ENCODE results near the gene RAB40A. TPM values are rescaled to one million over a fixed set of nuclear protein-coding genes. Genes with fewer than 3 reads are reported as not detected.

RAB40A gene
- total RNA-seq, 1 donor: not detected

GRCh38 chrX:103536071-103536470, 16.8 kb upstream of the RAB40A start:
- Histone ChIP-seq H3K4me3 (ENCODE audit: low read length) (no peak overlapping the region), H3K9me3 (ENCODE audit: low read depth, low read length) (no peaks in the 10 kb centered on the region)

GRCh38 chrX:103535206-103535605, 15.9 kb upstream of the RAB40A start:
- Histone ChIP-seq H3K27me3 (ENCODE audit: insufficient read depth, low read length) (no peaks in the 10 kb centered on the region), H3K4me3 (ENCODE audit: low read length) (no peak overlapping the region), H3K9me3 (ENCODE audit: low read depth, low read length) (no peaks in the 10 kb centered on the region), H3K4me1 (ENCODE audit: insufficient read depth, low read length) (peaks cover 3% of the 10 kb centered on the region)

More at GRCh38 chrX:103536071-103536470, 16.8 kb upstream of the RAB40A start:
- Histone ChIP-seq H3K27me3 (ENCODE audit: insufficient read depth, low read length) (no peaks in the 10 kb centered on the region), H3K4me1 (ENCODE audit: insufficient read depth, low read length) (peaks cover 3% of the 10 kb centered on the region)

DNA sequence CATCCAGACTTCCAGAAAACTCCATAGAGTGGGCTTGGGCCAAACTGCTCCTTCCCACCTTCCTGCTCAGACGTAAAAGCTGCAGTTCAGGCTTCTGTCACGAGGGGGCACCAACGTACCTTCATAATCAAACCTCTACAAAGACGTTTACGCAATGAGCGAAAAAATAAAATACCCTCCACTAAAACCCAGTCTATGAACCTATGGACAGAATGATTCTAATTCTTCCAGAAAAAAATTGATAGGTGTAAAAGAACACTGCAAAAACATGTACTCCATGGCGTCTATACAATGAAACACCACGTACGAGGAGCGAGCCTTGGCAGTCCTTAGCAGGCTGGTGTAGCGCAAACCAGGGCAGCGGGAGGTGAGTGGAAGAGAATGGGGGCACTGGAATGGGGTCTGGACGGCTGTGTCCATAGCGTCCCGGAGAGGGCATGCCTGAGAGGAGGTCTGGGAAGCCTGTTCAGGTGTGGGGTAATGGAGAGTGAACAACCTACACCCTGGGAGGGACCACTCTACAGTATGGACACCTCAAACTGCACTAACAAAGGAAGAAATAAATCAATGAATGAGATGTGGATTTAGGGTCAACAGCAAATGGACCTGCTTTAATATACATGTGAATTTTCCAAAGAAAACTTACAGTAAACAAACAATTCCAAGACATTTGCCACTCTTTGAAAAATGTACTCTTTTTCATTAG, 14.4 kb upstream of the RAB40A start:
- H3K27me3 ChIP-seq (ENCODE audit: insufficient read depth, low read length): no peaks in the 10 kb centered on the region
- H3K4me3 ChIP-seq (ENCODE audit: low read length): no peak overlapping the region
- no peaks in the 10 kb centered on the region for H3K9me3 ChIP-seq (ENCODE audit: low read depth, low read length)
- peaks cover 3% of the 10 kb centered on the region for H3K4me1 ChIP-seq (ENCODE audit: insufficient read depth, low read length)

DNA sequence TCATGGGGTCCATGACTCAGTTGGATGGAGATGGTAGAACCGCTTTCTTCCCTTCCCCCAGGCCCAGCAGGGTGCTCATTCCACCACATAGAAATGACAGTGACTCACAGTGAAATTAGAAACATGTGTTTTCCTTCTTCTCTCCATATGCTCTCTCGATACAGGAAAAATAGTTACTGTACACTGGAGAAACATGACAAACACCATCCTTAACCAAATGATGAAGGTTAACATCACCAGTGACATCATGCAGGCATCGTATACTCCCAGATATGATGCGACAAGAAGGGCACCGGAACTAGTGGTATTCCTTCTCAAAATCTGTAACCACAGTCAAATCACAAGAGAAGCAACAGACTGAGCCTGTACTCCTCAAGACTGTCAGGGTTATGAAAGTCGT, 11.7 kb upstream of the RAB40A start:
- Histone ChIP-seq H3K27me3 (ENCODE audit: insufficient read depth, low read length) (no peaks in the 10 kb centered on the region), H3K9me3 (ENCODE audit: low read depth, low read length) (no peaks in the 10 kb centered on the region), H3K4me3 (ENCODE audit: low read length) (no peak overlapping the region), H3K4me1 (ENCODE audit: insufficient read depth, low read length) (peaks cover 3% of the 10 kb centered on the region)

- Histone ChIP-seq H3K4me1 (ENCODE audit: insufficient read depth, low read length) (peaks cover 3% of the 10 kb centered on the region), H3K9me3 (ENCODE audit: low read depth, low read length) (no peaks in the 10 kb centered on the region), H3K27me3 (ENCODE audit: insufficient read depth, low read length) (no peaks in the 10 kb centered on the region), H3K4me3 (ENCODE audit: low read length) (no peak overlapping the region)
Measured at GRCh38 chrX:103530545-103530944, 11.3 kb upstream of the RAB40A start.

DNA sequence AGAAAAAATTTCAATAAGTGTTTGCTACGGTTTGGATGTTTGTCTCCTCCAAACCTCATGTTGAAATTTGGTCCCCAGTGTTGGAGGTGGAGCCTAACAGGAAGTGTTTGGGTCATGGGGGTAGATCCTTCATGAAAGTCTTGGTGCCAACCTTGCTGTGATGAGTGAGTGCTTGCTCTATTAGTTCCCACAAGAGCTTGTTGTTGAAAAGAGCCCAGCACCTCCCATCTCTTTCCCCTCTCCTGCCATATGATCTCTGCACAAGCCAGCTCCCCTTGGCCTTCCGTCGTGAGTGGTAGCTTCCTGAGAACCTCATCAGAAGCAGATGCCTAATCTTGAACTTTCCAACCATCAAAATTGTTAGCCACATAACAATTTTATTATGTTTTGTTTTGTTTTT, 10.3 kb upstream of the RAB40A start:
- no peak overlapping the region for H3K4me3 ChIP-seq (ENCODE audit: low read length)
- H3K9me3 ChIP-seq (ENCODE audit: low read depth, low read length): no peaks in the 10 kb centered on the region
- peaks cover 3% of the 10 kb centered on the region for H3K4me1 ChIP-seq (ENCODE audit: insufficient read depth, low read length)
- no peaks in the 10 kb centered on the region for H3K27me3 ChIP-seq (ENCODE audit: insufficient read depth, low read length)

DNA sequence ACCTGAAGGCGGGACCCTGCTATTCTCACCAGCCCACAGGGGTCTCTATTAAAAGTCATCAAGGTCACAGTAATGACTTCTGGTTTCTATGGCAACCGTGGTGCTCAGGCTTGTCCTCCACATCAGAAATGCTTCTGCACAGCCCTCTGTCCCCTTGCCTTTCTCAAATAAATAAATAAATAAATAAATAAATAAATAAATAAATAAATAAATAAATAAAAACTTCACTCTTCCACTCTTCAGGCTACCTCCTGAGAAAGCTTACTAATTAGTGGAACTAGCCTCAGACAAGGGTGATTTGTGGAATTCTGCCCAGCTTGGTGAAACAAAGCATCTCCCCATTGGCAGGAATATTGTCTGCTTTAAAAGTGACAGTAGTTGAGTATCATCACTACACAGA, 5.5 kb upstream of the RAB40A start:
- no peaks in the 10 kb centered on the region for H3K9me3 ChIP-seq (ENCODE audit: low read depth, low read length)
- H3K4me3 ChIP-seq (ENCODE audit: low read length): no peak overlapping the region
- H3K4me1 ChIP-seq (ENCODE audit: insufficient read depth, low read length): no peaks in the 10 kb centered on the region
- no peaks in the 10 kb centered on the region for H3K27me3 ChIP-seq (ENCODE audit: insufficient read depth, low read length)

- Histone ChIP-seq H3K4me3 (ENCODE audit: low read length) (no peak overlapping the region), H3K4me1 (ENCODE audit: insufficient read depth, low read length) (no peaks in the 10 kb centered on the region)
Measured at GRCh38 chrX:103523605-103524004, 4.3 kb upstream of the RAB40A start.

DNA sequence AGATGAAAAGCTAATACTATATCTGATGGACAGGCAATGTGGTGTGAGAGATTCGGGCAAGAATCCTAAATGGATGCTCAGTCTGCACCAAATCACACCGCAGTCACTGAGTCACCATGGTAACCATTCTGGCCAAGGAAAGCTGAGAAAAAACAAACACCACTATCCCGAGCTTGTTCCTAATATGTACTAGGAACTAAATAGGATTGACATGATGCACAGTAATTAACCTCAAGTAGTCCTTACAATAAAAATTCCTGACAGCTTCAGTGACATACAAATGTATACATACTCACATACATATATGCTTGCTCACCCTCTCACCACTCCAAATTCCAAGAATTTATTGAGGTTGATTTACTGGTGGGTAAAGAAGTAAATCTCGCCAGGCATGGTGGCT, 1.1 kb upstream of the RAB40A start:
- no peaks in the 10 kb centered on the region for H3K4me1 ChIP-seq (ENCODE audit: insufficient read depth, low read length)
- no peak overlapping the region for H3K4me3 ChIP-seq (ENCODE audit: low read length)
- no peaks in the 10 kb centered on the region for H3K9me3 ChIP-seq (ENCODE audit: low read depth, low read length)
- H3K27me3 ChIP-seq (ENCODE audit: insufficient read depth, low read length): no peaks in the 10 kb centered on the region

More at GRCh38 chrX:103523605-103524004, 4.3 kb upstream of the RAB40A start:
- Histone ChIP-seq H3K27me3 (ENCODE audit: insufficient read depth, low read length) (no peaks in the 10 kb centered on the region), H3K9me3 (ENCODE audit: low read depth, low read length) (no peaks in the 10 kb centered on the region)

GRCh38 chrX:103518571-103518970, 718 bp downstream of the RAB40A start:
- Histone ChIP-seq H3K4me3 (ENCODE audit: low read length) (no peak overlapping the region), H3K27me3 (ENCODE audit: insufficient read depth, low read length) (no peaks in the 10 kb centered on the region), H3K4me1 (ENCODE audit: insufficient read depth, low read length) (no peaks in the 10 kb centered on the region), H3K9me3 (ENCODE audit: low read depth, low read length) (no peaks in the 10 kb centered on the region)

GRCh38 chrX:103517246-103517645, 2.0 kb downstream of the RAB40A start:
- Histone ChIP-seq H3K4me3 (ENCODE audit: low read length) (no peak overlapping the region), H3K9me3 (ENCODE audit: low read depth, low read length) (no peaks in the 10 kb centered on the region), H3K4me1 (ENCODE audit: insufficient read depth, low read length) (no peaks in the 10 kb centered on the region), H3K27me3 (ENCODE audit: insufficient read depth, low read length) (no peaks in the 10 kb centered on the region)

GRCh38 chrX:103513476-103514108, 5.7 kb downstream of the RAB40A start:
- Histone ChIP-seq H3K9me3 (ENCODE audit: low read depth, low read length) (no peaks in the 10 kb centered on the region), H3K4me1 (ENCODE audit: insufficient read depth, low read length) (no peaks in the 10 kb centered on the region), H3K27me3 (ENCODE audit: insufficient read depth, low read length) (no peaks in the 10 kb centered on the region), H3K4me3 (ENCODE audit: low read length) (no peak overlapping the region)

- Histone ChIP-seq H3K4me3 (ENCODE audit: low read length) (no peak overlapping the region), H3K9me3 (ENCODE audit: low read depth, low read length) (no peaks in the 10 kb centered on the region), H3K27me3 (ENCODE audit: insufficient read depth, low read length) (no peaks in the 10 kb centered on the region), H3K4me1 (ENCODE audit: insufficient read depth, low read length) (no peaks in the 10 kb centered on the region)
Measured at GRCh38 chrX:103513067-103513466, 6.2 kb downstream of the RAB40A start.

GRCh38 chrX:103510031-103510430, 9.3 kb downstream of the RAB40A start:
- no peaks in the 10 kb centered on the region for H3K9me3 ChIP-seq (ENCODE audit: low read depth, low read length)
- no peaks in the 10 kb centered on the region for H3K27me3 ChIP-seq (ENCODE audit: insufficient read depth, low read length)
- H3K4me3 ChIP-seq (ENCODE audit: low read length): no peak overlapping the region
- no peaks in the 10 kb centered on the region for H3K4me1 ChIP-seq (ENCODE audit: insufficient read depth, low read length)

DNA sequence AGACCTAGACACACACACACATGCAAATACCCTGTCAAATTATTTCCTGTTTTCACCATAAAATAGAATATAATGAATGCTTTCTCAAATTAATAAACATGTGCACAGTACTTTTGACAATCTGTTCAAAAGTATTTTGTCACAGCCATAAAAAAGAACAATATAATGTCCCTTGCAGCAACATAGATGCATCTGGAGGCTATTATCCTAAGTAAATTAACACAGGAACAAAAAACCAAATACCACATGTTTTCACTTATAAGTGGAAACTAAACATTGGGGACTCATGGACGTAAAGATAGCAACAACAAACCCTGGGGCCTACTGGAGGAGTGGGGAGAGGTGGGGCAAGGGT, 15.5 kb downstream of the RAB40A start:
- Histone ChIP-seq H3K4me1 (ENCODE audit: insufficient read depth, low read length) (no peaks in the 10 kb centered on the region), H3K27me3 (ENCODE audit: insufficient read depth, low read length) (no peaks in the 10 kb centered on the region), H3K9me3 (ENCODE audit: low read depth, low read length) (no peaks in the 10 kb centered on the region), H3K4me3 (ENCODE audit: low read length) (no peak overlapping the region)

Measured in mononuclear cell (primary cell).